NK-92 treated with Interleukin-12 subunit alpha and Interleukin-12 subunit beta, amount 100 ng/mL, for 24 hours (cell line): ENCODE data around the gene MAPK12.

Experiments
- DNase-seq: peaks from one replicate; lab custom pipeline; 2025; lab: John Stamatoyannopoulos, UW

The MAPK12 gene

DNA sequence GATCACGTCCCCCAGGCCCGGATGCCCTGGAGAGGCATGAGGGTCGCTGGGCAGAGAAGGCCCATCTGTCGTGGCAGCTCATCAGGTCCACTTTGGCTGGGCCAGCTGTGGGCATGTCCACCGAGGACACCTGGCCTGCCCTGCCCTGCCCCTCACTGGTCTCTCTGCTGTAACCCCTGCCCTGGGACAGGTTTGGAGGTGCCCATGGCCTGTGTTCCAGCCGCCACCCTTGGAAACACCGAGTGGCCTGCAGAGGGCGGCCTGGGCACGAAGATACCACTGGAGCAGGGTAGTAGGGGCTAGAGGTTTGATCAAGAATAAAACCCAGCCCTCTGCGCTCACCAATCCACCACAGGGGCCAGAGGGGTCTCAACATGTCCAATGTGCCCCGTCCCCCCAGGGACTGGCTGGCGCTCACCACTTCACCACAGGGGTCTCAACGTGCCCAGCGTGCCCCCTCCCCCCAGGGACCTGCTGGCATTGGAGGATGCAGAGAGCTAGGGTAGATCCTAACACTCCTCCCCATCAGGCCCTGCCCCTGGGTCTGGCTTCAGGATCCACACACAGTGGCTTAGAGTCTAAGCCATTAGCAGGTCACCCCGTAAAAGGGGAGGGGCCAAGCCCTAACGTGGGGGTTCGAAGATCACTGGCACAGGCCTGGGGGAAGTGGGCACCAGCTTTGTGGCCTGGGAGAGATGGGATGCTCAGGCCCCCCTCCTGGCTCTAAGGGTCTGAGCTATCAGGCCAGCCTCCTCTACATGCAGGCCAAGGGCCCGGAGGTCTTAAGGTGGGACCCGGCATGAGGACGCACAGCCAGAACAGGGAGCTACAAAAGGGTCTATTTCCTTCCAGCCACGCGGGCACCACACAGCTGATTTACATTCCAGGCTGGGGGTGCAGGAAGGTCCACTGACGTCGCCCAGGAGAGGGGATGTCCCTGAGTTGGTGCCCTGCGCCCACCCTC lies 9.1 kb downstream of the MAPK12 start:
- DNase-seq = no peak

DNA sequence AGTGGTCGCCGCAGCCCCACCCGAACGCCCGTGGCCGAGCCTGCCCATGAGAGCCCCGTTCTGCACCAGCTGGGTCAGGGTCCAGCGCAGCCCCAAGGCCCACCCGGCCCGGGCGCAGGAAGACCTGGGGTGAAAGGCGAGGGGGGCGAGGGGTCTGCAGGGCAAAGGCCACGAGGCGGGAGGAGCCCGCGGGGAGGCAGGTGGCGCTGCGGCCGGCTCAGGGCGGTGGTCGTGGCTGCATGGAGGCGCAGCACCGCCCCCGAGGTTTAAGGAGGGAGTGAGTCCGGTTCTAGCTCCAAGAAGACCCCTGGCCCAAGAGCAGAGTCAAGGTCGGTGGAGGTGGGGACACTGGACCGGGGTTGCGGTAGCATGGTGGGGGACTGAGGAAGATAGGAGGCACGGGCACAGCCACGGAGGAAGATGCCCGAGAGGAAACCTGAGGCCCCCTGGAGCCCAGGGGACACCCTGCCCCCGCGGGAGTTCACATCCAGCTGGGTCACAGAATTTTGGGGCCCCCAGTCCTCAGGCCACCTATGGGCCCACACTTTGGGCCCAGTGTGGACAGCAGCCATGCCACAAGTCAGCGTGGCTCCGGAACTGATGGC lies 9.9 kb downstream of the MAPK12 start:
- DNase-seq = no peak

DNA sequence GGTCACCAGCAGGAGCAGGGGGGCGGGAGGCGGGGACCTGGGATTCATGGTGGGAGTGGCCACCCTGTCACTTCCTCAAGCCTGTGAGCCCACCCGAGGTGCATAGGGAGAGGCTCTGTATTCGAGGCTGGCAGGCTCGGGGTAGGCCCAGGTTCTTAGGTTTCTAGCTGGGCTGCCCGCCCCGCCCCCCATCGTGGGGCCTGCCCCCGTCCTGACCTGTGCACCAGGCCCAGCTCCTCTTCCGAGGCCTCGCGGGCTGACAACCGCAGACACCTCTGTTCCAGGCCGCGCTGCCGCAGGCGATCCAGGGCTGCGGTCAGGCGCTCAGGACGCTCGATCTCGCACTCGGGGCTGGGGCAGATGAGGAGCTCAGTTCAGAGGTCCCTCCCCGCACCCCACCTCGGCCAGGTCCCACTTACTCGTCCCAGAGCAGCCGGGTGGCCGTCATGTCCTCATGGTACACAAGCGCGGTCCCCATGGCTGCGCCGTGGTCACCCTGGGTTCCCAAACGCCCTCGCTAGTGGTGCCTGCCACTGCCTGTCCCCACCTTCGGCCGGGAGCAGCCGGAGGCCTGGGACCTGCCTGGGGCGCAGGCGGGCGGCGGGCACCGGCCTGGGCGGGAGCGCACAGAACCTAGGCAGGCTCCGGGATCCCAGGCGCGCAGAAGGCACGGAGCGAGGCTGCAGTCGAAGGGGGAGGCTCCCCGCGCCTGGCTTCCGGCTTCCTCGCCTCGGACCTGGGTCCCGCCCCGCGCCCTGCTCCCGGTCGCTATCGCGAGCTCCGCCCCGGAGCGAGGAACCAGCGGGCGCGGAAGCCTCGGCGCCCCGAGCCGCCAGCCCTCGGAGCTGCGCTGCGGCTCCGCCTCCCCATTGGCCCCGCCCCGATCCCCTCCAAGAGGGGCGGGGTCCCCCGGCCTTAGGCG lies 10.7 kb downstream of the MAPK12 start, which contains the start of gene HDAC10:
HDAC10 (minus strand) TSS at position 711 of the 922 bp plus-strand sequence; CDS start at position 478, 233 bp downstream.
- DNase-seq = peak; percentile 54

DNA sequence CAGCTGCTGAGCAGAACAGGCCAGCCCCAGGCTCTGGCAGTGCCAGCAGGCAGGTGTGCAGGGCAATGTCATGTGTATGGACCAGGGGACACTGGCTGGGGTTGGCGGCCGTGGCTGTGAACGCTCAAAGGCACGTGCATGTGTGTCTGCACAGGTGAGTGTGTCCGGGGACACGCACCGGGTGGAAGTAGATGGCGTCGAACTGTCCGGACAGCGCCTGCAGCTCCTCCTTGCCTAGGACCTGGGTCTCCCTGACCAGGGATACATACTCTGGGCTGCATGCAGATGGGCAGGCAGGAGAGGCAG lies 11.3 kb downstream of the MAPK12 start:
- DNase-seq = no peak

DNA sequence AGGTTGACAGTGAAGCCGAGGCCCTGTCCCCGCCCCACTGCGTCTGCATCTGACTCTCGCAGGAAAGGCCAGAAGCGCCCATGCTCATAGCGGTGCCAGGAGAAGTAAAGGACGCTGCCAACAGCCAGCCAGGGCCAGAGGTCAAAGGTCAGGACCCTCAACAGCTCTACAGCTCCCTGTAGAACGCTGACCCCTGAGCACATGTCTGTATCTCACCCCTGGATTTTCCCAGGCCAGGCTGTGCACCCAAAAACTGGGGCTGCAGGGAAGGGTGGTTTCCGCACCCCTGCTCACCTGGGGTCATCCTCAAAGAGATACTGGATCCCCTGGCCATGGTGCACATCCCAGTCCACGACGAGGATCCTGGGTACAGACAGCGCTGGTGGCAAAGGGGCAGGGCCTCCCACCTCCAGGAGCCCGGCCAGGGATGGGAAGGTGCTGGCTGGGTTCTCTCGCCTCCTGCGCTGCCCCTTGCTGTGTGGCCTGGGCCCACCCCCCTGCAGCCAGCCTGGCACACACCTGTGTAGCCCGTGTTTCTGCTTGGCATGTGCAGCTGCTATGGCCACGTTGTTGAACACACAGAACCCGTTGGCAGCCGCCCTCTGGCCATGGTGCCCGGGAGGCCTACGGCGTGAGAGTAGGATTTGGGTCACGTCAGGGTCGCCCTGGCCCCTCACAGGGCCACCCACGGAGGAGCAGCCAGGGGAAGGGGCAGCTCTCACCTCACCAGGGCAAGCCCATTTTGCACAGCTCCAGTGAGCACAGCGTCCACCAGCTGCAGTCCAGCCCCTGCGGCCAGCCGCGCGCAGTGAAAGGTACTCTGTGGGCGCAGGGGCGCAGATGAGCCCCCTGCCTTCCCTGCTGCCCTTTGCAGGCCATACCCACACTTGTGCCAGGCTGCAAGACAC lies 11.9 kb downstream of the MAPK12 start:
- no peak for DNase-seq

DNA sequence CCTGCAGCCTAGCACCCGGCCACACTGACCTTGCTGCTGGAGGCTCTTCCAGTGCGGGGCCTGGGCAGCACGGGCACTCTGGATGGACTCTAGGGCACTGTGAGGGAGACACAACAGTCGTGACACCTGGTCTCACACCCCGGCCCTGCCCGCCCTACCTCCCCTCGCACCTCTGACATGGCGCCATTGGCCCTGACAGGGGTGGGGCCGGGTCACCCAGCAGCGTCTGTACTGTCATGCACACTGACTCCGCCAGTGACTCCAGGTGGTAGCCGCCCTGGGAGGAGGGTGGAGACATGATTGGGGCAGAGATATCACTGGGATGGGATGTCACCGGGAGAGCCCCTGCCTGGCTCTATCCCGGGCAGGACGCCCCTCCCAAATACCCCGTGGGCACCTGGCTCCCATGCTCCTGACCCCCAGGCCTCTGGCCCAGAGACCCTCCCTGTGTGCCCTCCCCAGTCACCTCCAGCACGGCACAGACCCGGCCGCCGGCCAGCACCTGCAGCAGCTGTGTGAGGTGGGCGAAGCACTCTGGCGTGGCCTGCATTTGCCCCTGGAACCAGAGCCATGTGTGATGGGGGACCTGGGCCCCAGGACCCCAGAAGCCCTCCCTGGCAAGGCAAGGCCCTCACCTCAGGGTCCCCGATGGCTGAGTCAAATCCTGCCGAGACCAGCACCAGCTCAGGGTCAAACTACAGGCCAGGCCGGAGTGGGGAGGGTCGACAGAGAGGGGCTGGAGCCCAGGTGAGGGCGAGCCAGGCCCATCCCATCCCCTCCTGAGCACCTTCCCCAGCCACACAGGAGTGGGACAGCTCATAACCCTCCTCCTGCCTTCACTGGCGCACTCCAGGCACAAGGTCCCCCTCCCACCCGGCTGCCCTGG lies 13.0 kb downstream of the MAPK12 start:
- no peak for DNase-seq

DNA sequence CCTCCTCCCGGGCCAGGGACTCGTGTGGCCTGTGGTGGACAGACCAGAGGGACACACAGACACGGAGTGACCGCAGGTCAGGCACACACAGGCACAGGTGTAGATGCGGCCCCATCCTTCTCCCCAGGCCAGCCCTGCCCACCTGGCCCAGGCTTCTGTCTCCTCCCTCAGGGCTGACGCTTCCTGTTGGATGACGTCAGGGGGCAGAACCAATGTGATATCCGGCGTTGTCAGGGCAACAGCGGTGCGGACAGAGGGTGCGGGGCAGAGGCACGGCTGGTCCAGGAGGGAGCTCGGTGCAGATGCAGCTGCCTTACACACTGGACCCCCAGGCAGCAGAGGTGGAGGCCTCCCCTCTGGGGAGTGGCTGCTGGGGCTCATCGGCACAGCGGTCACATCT lies 13.7 kb downstream of the MAPK12 start:
- no peak for DNase-seq

DNA sequence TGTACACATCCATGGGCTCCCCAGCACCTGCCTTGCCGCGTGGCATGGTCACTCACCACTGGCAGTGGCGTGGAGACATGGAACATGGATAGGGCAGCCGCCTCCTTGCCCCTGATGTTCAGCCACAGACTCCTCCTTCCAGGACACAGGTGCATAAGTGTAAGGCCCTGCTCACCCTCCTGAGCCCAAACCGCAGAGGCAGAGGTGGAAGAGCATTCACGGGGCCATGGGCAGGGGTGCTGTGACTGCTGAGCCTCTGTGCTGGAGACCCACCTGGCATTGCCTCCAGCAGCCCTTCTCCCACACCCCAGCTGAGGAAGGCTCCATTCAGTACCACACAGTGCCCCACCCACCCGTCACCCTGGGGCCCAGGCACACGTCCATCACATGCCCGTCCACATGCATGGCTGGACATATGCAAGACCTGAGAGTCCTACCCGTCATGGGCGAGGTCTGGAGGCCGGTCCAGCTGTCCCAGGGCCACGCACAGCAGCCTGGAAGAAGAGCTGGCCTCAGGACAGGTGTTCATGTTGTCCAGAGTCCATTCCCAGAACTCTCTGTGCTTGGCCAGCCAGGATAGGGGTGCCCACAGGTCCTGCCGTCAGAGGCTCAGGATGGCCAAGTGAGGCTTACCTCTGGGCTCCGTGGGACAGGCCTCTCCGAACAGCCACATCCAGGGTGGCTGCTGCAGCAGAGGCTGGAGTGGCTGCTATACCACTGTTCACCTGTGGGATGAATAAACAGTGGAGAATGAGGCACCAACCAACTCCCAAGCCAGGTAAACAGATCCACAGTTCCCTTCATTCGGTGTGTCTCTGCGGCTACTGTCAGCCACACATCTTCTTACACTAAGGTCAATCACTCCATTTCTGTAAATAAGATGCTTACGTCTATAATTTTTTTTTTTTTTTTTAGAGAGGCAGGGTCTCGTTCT lies 15.0 kb downstream of the MAPK12 start:
- DNase-seq = no peak

DNA sequence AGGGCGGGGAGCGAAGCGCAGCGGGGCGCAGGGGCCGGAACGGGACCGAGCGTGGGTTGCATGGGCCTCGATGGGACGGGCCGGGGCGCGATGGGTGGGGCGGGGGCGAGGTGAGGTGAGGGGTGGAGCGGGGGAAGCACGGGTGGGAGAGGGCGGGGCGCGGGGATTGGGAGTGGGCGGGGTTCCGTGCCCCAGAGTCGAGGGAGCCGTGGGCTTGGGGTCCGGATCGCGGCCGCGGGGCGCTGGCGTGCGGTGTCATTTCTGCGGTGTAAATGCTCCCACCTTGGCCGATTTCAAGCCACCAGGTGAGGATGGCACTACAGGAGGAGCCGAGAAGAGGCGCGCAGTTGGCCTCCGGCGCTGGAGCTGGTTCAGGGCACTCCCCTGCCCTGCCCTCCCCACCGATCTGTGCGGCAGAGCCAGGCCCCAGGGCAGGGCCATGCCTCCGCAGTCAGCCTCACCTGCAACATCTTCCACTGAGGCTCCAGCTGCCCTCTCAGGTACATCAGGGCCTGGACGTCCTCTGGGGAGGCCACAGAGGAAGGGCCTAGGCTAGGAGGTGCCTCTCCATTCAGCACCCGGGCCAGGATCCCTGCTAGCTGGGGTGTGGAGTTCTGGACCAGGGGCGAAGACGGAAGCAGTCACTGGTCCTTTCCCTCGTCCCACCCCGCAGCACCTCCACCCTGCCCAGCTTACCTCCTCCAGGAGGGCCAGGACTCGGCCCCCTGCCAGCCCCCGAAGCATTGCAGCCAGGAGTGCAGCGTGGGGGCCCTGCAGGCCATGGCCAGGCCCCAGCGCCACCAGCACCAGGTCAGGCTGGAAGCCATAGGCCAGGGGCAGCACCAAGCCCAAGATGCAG lies 16.0 kb downstream of the MAPK12 start:
- DNase-seq = no peak

DNA sequence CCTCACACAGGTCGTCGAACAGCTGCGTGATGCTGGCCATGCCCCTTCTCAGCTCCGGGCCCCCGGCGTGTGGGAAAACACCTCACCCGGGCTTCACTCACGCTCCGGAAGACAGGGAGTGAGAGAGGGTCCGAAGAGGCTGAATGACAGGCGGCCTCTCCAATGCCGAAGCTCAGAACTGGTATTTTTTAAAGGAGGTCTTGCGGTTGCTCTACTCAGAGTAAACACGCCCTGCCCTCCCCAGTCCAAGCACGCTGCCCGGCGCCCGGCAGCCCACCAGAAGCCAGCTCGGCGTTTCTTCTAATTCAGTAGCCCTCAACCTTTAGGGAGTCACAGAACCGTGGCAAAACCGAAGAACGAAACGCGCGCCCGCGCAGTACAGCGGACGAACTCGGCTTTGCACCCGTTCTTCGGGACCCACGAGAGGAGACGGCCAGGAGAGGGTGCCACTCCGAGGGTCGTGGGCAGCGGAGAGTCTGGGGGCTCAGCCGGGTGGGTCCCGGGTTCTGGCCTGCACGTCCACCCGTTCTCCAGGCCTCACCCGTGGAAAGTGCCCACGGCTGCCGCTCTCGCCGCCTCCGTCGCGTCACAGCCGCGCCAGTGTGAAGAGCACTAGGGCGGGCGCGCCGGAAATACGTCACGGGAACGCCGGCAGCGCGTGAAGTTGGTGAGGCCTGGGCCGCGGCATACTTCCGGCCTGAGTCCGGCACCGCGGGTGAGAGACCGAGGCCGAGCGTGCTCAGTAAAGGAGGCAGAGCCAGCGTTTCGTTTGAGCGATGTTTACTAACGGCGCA lies 16.9 kb downstream of the MAPK12 start, which contains the start of gene TUBGCP6:
TUBGCP6 (minus strand) TSS at position 604 of the 794 bp plus-strand sequence; CDS start at position 40, 564 bp downstream.
- DNase-seq = peak; percentile 79

DNA sequence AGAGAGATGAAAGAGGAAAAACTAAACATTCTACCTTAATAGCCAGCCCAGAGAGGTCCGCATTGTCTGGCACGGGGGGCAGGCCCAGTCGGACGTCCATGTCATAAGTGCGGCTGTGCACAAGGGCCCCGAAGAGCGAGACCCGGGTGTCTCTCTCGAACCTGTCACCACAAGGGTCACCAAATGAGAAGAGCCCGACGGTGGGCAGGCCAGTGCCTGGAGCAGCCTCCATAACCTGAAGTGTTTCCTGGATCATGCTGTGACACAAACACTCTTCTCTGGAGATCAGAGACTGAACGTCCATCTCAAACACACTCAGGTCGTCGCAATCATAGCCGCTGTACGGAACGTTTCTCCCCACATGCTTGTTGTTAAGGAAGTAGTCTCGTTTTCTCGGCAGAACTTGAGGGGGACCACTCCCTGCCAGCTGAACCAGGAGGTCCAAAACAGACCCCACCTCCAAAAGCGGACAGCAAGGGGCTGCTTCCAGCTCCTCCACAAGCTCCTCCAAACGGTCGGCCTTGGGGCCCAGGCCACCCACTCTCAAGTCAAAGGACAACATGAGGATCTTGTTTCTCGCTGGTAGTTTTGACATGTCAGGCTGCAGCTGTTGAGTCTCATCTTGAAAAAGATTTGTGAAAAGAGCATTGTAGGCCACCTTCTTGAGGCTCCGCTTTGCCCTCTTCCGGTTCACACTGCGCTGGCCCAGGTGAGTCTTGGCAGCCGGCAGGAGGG lies 17.6 kb downstream of the MAPK12 start:
- no peak for DNase-seq

DNA sequence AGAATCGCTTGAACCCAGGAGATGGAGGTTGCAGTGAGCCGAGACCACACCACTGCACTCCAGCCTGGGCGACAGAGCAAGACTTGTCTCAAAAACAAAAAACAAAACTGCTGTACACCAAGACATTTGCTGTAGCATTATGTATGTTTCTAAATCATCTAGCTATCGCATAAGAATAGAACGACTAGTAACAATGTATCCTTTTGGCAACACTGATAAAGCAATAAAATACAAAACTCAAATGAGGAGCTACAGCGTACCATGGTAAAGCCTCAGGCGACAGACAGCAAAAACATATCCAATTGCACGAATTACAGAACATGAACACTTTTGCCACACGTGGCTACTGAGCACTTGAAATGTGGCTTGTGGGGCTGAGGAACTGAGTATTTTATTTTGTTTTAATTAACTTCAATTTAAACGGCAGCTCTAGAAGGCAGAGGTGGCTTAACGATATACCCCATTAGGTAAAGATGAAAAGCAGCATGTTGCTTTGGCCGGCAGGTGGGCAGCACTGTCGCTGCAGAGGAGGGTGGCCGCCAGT lies 19.0 kb downstream of the MAPK12 start:
- no peak for DNase-seq

DNA sequence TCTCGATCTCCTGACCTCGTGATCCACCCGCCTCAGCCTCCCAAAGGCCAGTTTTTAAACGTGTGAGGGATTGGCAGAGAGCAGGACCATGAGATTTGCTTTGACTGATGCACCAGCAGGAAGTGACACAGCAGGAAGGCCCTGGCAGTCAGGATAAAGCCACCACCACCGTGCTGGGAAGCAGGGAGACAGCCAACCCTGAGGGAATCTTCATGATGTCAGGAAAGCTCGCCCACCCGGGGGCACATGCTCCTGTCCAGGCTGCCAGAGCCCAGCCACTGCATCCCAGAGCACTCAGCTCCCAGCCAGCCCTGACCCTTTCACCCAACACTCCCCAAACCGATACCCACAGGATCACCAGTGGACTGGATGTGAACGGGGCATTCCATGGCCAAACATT lies 22.7 kb downstream of the MAPK12 start:
- DNase-seq = no peak

DNA sequence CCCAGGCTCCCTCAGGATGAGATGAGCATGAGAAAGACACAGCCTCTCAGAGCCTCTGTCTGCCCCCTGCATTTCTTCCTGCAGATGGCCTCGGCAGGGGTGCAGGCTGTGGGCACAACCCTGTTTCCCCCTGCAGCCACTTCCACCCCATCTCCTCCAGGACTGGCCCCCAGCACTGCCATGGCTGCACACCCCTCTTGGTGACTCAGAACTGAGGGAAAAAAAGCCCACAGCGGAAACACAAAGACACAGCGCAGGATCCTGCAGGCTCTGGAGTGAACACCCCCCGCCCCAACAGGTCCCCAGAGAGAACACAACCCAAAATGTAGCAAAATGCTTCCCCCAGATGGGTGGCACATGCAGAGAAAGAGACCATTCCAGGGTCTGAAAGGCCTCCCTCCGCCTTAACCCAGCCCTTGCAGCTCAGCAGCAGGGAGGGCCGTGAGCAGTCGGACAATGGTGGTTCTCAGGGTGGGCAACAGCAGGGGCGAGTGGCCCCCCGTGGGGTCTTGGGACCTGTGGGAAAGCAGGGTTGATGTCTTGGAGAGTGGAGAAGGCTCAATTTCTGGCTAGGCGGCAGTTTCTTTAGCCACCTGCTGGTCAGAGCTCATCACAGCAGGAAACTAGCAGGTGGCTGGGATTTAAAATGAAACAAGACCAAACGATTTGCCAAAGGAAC lies 24.6 kb downstream of the MAPK12 start:
- DNase-seq = no peak

DNA sequence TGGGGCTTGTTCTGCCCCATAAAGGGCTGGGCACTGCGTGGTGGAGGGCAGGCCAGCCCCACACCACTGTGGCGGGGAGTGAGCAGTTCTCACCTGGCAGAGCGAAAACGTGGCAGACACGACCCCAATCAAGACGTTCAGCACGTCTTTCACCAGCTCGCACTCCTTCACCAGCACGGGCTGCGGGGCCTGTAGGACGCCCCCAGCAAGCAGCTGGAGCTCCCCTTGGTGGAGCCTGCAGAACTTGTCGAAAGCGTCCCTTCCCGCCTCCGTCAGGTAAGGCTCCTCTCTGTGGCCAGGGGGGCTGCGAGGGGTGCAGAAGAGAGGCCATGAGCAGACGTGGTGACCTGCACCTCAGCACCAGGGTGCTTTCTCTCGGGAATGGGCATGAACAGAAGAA lies 28.3 kb downstream of the MAPK12 start:
- DNase-seq = no peak
